Esophagus squamous epithelium (tissue), 4 donors: ENCODE measurements around the gene TRAF7.

ENCODE experiments used
- CTCF ChIP-seq, 6 experiments: fragments of 450-650 bp in 4 of 6; fragments of 200-600 bp in 2 of 6; sonication (generic) in 2 of 6; IDR thresholded peaks; one replicate each; pipeline ENCODE4 v1.5.1; 2016 to 2019; ENCODE audit warnings: antibody characterized with exemption in 6 of 6, mild to moderate bottlenecking in 4 of 6, moderate library complexity in 4 of 6
- POLR2A ChIP-seq, 4 donors: fragments of 450-650 bp; IDR thresholded peaks; one replicate each; pipeline ENCODE4 v1.6.1; 2017; ENCODE audit warnings: antibody characterized with exemption in 4 of 4, mild to moderate bottlenecking in 4 of 4, moderate library complexity in 3 of 4

- TF ChIP-seq CTCF (IDR thresholded peaks at IDR 0.05) (no peak), POLR2A (IDR thresholded peaks at IDR 0.05) (no peak)
These were observed 71.3 kb downstream of the TRAF7 start for GRCh38 chr16:2226918-2227317.
